B cell (primary cell): ENCODE results near the gene GADD45G. TPM values are rescaled to one million over a fixed set of nuclear protein-coding genes. Genes with fewer than 3 reads are reported as not detected.

Source experiments
- ATAC-seq: fragments of 200-7000 bp; cut with Tn5 transposase; one replicate; pipeline ENCODE4 v1.10.0; 2021; ENCODE audit warnings: low read depth, mild to moderate bottlenecking, moderate number of reproducible peaks, moderate library complexity
- CTCF ChIA-PET: fragments of 350-600 bp; sonication (Branson Sonifier 250); formaldehyde crosslinking; loops from one replicate; lab custom pipeline; 2021; ENCODE audit warnings: antibody characterized with exemption, inconsistent platforms; lab: Charles Lee
- POLR2A ChIA-PET: fragments of 350-600 bp; sonication (Branson Sonifier 250); formaldehyde crosslinking; loops from one replicate; lab custom pipeline; 2021; ENCODE audit warnings: antibody characterized with exemption; lab: Charles Lee
- DNase-seq: peaks from one replicate; pipeline ENCODE4 v3.0.0; 2013
- H2AFZ ChIP-seq: 2 replicates; pipeline ENCODE4 v1.6.1; 2012; ENCODE audit warnings: mild to moderate bottlenecking, low read depth, low read length; ENCODE audit not compliant: insufficient read depth, poor library complexity, severe bottlenecking
- H3K27ac ChIP-seq, 2 donors: 1 replicate in 1 of 2; 2 replicates in 1 of 2; pipeline ENCODE4 v1.5.1; 2012 to 2013; ENCODE audit warnings: low read length in 2 of 2, mild to moderate bottlenecking in 2 of 2, moderate library complexity in 1 of 2
- H3K27me3 ChIP-seq, 4 experiments: fragments of 200-600 bp in 1 of 4; sonication (generic) in 1 of 4; replicated peaks in 1 of 4; 1 replicate in 2 of 4; 2 replicates in 2 of 4; pipeline versions ENCODE4 v1.6.1 to v1.7.0; 2013 to 2016; ENCODE audit warnings: low read length in 3 of 4, mild to moderate bottlenecking in 2 of 4, mixed read lengths in 1 of 4, moderate library complexity in 1 of 4; ENCODE audit not compliant: insufficient read depth in 4 of 4, control insufficient read depth in 3 of 4; ENCODE audit errors: control extremely low read depth in 1 of 4
- H3K36me3 ChIP-seq, 2 experiments: replicated peaks in 1 of 2; 1 replicate in 1 of 2; 2 replicates in 1 of 2; pipeline versions ENCODE4 v1.6.1 to v1.7.1; 2013; ENCODE audit warnings: low read length in 1 of 2; ENCODE audit not compliant: insufficient read depth in 2 of 2, control insufficient read depth in 1 of 2; ENCODE audit errors: control extremely low read depth in 1 of 2, extremely low read depth in 1 of 2
- H3K4me1 ChIP-seq, 2 donors: fragments of 200-600 bp in 1 of 2; sonication (generic) in 1 of 2; 1 replicate in 1 of 2; 2 replicates in 1 of 2; pipeline versions ENCODE4 v1.5.1 to v1.6.1; 2013 to 2017; ENCODE audit warnings: low read length in 2 of 2; ENCODE audit not compliant: control insufficient read depth in 2 of 2, insufficient read depth in 2 of 2
- H3K4me2 ChIP-seq: replicated peaks from 2 replicates; pipeline ENCODE3; 2012; ENCODE audit warnings: mild to moderate bottlenecking, low read depth, low read length; ENCODE audit not compliant: poor library complexity, severe bottlenecking
- H3K4me3 ChIP-seq, 5 experiments: fragments of 200-600 bp in 1 of 5; sonication (generic) in 1 of 5; 1 replicate in 3 of 5; 2 replicates in 2 of 5; pipeline versions ENCODE4 v1.5.1 to v1.7.0; 2011 to 2016; ENCODE audit warnings: low read length in 4 of 5, mild to moderate bottlenecking in 4 of 5, low read depth in 2 of 5, control low read depth in 1 of 5, moderate library complexity in 1 of 5; ENCODE audit not compliant: insufficient read depth in 1 of 5; ENCODE audit errors: control extremely low read depth in 1 of 5, extremely low read depth in 1 of 5
- H3K79me2 ChIP-seq: fragments of 200-600 bp; sonication (generic); one replicate; pipeline ENCODE4 v1.6.0; 2016; ENCODE audit warnings: low read length; ENCODE audit not compliant: control insufficient read depth, insufficient read depth
- H3K9ac ChIP-seq: fragments of 200-600 bp; sonication (generic); 2 replicates; pipeline ENCODE4 v1.6.1; 2017; ENCODE audit warnings: mild to moderate bottlenecking, low read length, moderate library complexity
- H3K9me3 ChIP-seq, 3 donors: one replicate each; pipeline versions ENCODE4 v1.6.1 to v1.7.1; 2013; ENCODE audit warnings: low read length in 2 of 3; ENCODE audit not compliant: control insufficient read depth in 2 of 3, insufficient read depth in 1 of 3; ENCODE audit errors: control extremely low read depth in 1 of 3
- H4K20me1 ChIP-seq: 2 replicates; pipeline ENCODE4 v1.6.0; 2012; ENCODE audit warnings: mild to moderate bottlenecking, low read length; ENCODE audit not compliant: insufficient read depth, control insufficient read depth, poor library complexity, severe bottlenecking
- H3K27ac Mint-ChIP-seq: one replicate; pipeline ENCODE4 v1.8.0; 2021; ENCODE audit warnings: mixed read lengths
- H3K27me3 Mint-ChIP-seq: one replicate; pipeline ENCODE4 v1.8.0; 2021; ENCODE audit warnings: mixed read lengths
- H3K4me1 Mint-ChIP-seq: one replicate; pipeline ENCODE4 v1.8.0; 2021; ENCODE audit warnings: mixed read lengths
- H3K4me3 Mint-ChIP-seq: one replicate; pipeline ENCODE4 v1.8.0; 2021; ENCODE audit warnings: mixed read lengths
- H3K9me3 Mint-ChIP-seq: one replicate; pipeline ENCODE4 v1.8.0; 2022; ENCODE audit warnings: mixed read lengths; ENCODE audit not compliant: insufficient read depth
- EZH2 ChIP-seq: IDR thresholded peaks from 2 replicates; pipeline ENCODE4 v1.6.1; 2012; ENCODE audit warnings: borderline replicate concordance, low read depth, mild to moderate bottlenecking, moderate library complexity, low read length; ENCODE audit not compliant: insufficient read depth, poor library complexity, severe bottlenecking
- WGBS: methylation state at CpG from one replicate; pipeline ENCODE4 v1.1.5; 2013; ENCODE audit warnings: missing lambda C conversion rate; ENCODE audit not compliant: insufficient coverage; 5-methylcytosine and 5-hydroxymethylcytosine counted together
- intact Hi-C: fragments of 100-400 bp; cut with micrococcal nuclease; formaldehyde crosslinking; loops from one replicate; pipeline ENCODE4 v1.10.0; 2022
- polyA plus RNA-seq: library from polyadenylated mRNA; depleted of rRNA; stranded (reverse); fragments of >200 nt; gene quantifications from 2 replicates; pipeline ENCODE4 v1.2.3, GENCODE V29; 2012
- total RNA-seq, 2 donors: library from RNA; stranded (reverse); fragments of 120-200 nt in 1 of 2; gene quantifications; 1 replicate in 1 of 2; 2 replicates in 1 of 2; pipeline versions ENCODE4 v1.2.3 to v1.2.4, GENCODE V29; 2013 to 2022
- TF ChIP-seq, protein P1 (sequence below): fragments of 200-600 bp; IDR thresholded peaks from one replicate; pipeline ENCODE4 v1.8.0; 2022; ENCODE audit warnings: antibody characterized with exemption, mild to moderate bottlenecking

The GADD45G gene
- total and polyA plus RNA-seq, 2 donors (not counting 1 experiment from before 2014, with no cell fraction given), result 4.3 to 5.9 TPM

- Histone ChIP-seq H4K20me1 (no peaks in the 10 kb centered on the region), H3K4me2 (no peak overlapping the region), H3K79me2 (no peaks in the 10 kb centered on the region), H3K4me1 (no peaks in the 10 kb centered on the region), H3K9me3 (peaks cover 0 to 19% (median 3%) of the 10 kb centered on the region in 3 donors), H3K9ac (no peak overlapping the region), H3K27me3 (peaks cover 0 to 3% (median 0%) of the 10 kb centered on the region in 4 experiments), H3K4me3 (no peak overlapping the region), H3K27ac (no peak overlapping the region), H2AFZ (no peak overlapping the region), H3K36me3 (no peaks in the 10 kb centered on the region)
- TF ChIP-seq, protein P1, sequence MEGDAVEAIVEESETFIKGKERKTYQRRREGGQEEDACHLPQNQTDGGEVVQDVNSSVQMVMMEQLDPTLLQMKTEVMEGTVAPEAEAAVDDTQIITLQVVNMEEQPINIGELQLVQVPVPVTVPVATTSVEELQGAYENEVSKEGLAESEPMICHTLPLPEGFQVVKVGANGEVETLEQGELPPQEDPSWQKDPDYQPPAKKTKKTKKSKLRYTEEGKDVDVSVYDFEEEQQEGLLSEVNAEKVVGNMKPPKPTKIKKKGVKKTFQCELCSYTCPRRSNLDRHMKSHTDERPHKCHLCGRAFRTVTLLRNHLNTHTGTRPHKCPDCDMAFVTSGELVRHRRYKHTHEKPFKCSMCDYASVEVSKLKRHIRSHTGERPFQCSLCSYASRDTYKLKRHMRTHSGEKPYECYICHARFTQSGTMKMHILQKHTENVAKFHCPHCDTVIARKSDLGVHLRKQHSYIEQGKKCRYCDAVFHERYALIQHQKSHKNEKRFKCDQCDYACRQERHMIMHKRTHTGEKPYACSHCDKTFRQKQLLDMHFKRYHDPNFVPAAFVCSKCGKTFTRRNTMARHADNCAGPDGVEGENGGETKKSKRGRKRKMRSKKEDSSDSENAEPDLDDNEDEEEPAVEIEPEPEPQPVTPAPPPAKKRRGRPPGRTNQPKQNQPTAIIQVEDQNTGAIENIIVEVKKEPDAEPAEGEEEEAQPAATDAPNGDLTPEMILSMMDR, result no peak
- TF ChIP-seq EZH2, result no peak
- intact Hi-C loops, result no loop called here
- POLR2A ChIA-PET, result interaction anchor here (0.5 kb wide), 1 partner anchor 346 kb away, joined by 5 read pairs; no protein-coding TSS in a partner anchor
- H3K9me3 Mint-ChIP-seq, result peaks cover 6% of the 10 kb centered on the region
- H3K27ac Mint-ChIP-seq, result no peak overlapping the region
- DNase-seq, result no peak
- H3K4me3 Mint-ChIP-seq, result no peak overlapping the region
- no peak for ATAC-seq
- 92% methylated on average over 8 of the region's 10 CpGs for WGBS
- peaks cover 9% of the 10 kb centered on the region for H3K27me3 Mint-ChIP-seq
- CTCF ChIA-PET, result interaction anchor here (1.0 to 2.5 kb wide), 6 partner anchors 12 to 490 kb away, joined by 3 to 8 read pairs (median 4); no protein-coding TSS in a partner anchor
- no peaks in the 10 kb centered on the region for H3K4me1 Mint-ChIP-seq
Observed at GRCh38 chr9:89613912-89614892, 9.4 kb downstream of the GADD45G start.

- CTCF ChIA-PET, result interaction anchor here (1.0 to 2.4 kb wide), 4 partner anchors 12 to 487 kb away, joined by 3 to 6 read pairs (median 4); no protein-coding TSS in a partner anchor
- POLR2A ChIA-PET, result no interaction called here
Observed at GRCh38 chr9:89615661-89616060, 10.8 kb downstream of the GADD45G start.

More at GRCh38 chr9:89615661-89616060, 10.8 kb downstream of the GADD45G start:
- Histone ChIP-seq H4K20me1 (no peaks in the 10 kb centered on the region), H3K9me3 (peaks cover 0 to 19% (median 3%) of the 10 kb centered on the region in 3 donors), H3K4me1 (no peaks in the 10 kb centered on the region), H3K4me3 (no peak overlapping the region), H3K36me3 (no peaks in the 10 kb centered on the region), H3K27ac (no peak overlapping the region), H3K9ac (no peak overlapping the region), H3K27me3 (no peaks in the 10 kb centered on the region), H2AFZ (no peak overlapping the region), H3K4me2 (no peak overlapping the region), H3K79me2 (no peaks in the 10 kb centered on the region)
- ATAC-seq, result no peak
- no peak overlapping the region for H3K4me3 Mint-ChIP-seq
- intact Hi-C loops, result no loop called here
- TF ChIP-seq, protein P1, result no peak
- no peak for TF ChIP-seq EZH2
- peaks cover 6% of the 10 kb centered on the region for H3K9me3 Mint-ChIP-seq
- WGBS, result 100% methylated on average over 2 of the region's 2 CpGs
- H3K4me1 Mint-ChIP-seq, result no peaks in the 10 kb centered on the region
- H3K27me3 Mint-ChIP-seq, result peaks cover 5% of the 10 kb centered on the region
- no peak for DNase-seq
- no peak overlapping the region for H3K27ac Mint-ChIP-seq
